LNCaP clone FGC (cell line): ENCODE results near the gene LARGE1.

ENCODE experiments used
- DNase-seq: peaks from one replicate; pipeline ENCODE4 v3.0.0-alpha.2; 2011; ENCODE audit warnings: low read depth
- H3K4me3 ChIP-seq: 2 replicates; pipeline ENCODE4 v1.5.1; 2011; ENCODE audit warnings: mild to moderate bottlenecking, low read depth, low read length, control low read depth
- CTCF ChIP-seq: IDR thresholded peaks from 2 replicates; pipeline ENCODE4 v1.5.1; 2012; ENCODE audit warnings: mild to moderate bottlenecking; ENCODE audit not compliant: control insufficient read depth, insufficient read depth; ENCODE audit errors: extremely low read depth

LARGE1 gene

DNA sequence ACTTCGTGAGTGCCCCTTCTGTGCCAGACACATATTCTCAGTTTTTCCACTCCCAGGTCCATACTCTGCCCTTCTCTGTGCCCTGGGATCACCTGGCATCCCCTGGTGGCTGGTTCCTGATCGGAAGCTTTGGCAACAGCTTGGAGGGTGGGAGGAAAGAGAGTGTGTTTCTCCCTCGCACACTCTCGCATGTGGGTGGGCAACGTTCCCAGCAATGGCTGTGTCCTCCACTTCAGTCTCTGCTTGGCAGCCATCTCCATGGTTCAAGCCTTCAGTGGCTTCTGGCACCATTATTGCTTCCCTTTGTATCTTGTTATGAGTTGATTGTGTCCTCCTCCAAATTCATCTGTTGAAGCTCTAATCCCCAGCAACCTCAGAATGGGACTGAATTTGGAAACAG is 519.4 kb downstream of the LARGE1 start:
- no peak for TF ChIP-seq CTCF
- H3K4me3 ChIP-seq, result no peak overlapping the region
- DNase-seq, result no peak

DNA sequence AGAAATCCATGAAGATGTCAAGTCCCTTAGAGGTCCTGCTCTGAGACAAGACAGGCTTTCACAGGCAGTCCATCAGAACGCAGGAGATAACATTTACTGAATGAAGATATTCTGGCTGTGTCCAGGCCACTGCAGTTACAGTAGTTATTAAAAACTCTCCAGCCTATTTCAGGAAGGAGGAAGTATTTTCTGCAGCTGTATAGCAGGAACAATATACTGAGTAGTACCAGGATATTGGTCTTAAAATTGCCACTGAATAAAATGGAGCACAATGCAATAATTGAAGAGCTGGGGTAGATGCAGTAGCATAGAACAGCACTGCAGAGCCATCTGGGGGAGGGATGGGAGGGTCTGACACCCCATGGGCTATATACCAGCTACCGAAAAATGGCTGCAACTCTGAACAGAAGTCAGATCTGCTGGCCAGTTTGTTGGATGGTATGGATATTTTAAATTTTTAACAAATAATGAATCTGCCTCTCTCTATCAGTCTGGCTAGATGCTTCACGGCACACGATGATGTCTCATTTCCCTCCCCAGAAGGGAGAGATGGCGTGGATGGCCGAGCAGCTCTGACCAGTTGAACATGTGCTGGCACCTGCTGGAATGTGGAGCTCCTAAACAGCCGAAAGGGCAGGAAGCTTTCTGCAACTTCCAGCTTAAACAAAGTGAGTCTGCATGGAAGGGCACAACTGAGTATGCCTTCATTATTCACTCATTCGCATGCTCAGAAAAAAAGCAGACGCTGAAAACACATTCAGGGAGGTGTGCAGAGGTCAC is 520.0 kb downstream of the LARGE1 start:
- no peak for DNase-seq
- H3K4me3 ChIP-seq, result no peak overlapping the region
- TF ChIP-seq CTCF, result no peak

GRCh38 chr22:33397381-33397907 is 522.8 kb downstream of the LARGE1 start:
- no peak for TF ChIP-seq CTCF
- DNase-seq, result no peak
- H3K4me3 ChIP-seq, result no peak overlapping the region

DNA sequence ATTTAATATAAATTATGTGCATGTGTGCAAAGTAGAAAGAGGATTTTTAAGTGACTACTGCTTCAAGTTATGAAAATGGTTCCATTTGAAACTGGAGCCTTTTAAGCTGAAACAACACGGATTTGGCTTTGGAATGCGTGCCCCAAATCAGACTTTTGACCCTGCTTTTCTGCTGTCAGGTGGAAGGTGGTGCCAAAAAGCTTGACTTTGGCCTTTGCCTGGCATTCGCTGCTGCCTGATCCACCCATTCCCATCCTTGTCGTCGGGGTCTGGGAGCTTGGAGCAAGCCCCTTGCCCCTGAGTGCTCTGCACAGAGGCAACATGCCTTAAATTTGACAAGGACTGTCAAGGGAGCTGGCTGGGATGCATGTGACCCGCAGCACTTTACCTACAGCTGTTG is 526.8 kb downstream of the LARGE1 start:
- no peak for TF ChIP-seq CTCF
- no peak overlapping the region for H3K4me3 ChIP-seq
- no peak for DNase-seq

- TF ChIP-seq CTCF, result no peak
- DNase-seq, result no peak
These were observed 529.0 kb downstream of the LARGE1 start for GRCh38 chr22:33391298-33391697.

DNA sequence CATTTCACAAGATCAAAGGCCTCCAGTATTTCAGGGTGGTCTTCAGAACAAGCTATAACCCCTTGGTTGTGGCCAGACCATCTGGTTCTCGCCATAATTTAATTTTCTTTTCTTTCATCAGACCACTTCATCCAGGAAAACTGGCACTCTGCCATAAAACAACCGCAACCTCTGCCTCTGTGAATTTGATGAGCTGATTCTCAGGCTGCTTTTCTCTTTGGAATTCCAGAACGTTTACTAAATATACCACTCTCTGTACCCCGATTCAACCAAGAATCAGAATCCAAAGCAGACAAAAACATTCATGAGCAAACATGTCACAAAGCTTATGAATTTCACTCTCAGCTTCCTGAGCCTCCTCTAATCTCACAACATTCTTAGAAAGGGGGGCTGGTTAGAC is 530.3 kb downstream of the LARGE1 start:
- no peak for DNase-seq
- no peak overlapping the region for H3K4me3 ChIP-seq
- no peak for TF ChIP-seq CTCF

More at GRCh38 chr22:33391298-33391697, 529.0 kb downstream of the LARGE1 start:
- H3K4me3 ChIP-seq, result no peak overlapping the region

DNA sequence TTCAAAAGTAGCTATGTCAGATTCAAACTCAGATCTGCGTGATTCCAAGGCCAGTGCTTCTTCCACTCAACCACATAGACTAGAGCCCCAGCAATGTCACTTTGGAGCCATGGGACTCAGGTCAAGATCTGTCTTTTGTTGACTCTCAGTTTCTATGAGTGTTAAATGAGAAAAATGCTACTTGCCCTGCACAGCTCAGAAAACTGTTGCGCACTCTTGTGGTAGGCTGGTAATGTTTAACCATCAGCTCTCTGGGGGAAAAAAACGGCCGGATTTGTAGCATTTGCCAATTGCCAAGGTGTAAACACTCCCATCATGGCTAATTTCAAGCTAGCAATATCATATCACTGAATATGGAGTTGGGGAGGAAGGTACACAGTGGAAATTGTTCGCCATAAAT is 534.0 kb downstream of the LARGE1 start:
- TF ChIP-seq CTCF, result no peak
- DNase-seq, result no peak
- no peak overlapping the region for H3K4me3 ChIP-seq
